ENCODE results near the gene ARHGAP42.
"Not testable (repeated sequence)": the region's sequence is repeated elsewhere in the genome, so short reads cannot be mapped to it uniquely, and the experiment has no call there.

The ARHGAP42 gene

GRCh38 chr11:100869328-100869727 is 182.2 kb downstream of the ARHGAP42 start:
- DNase-seq (ENCODE audit: low read depth in 2 of 2): no peak

- no peak for DNase-seq (ENCODE audit: low read depth in 2 of 2)
These were observed 183.1 kb downstream of the ARHGAP42 start for GRCh38 chr11:100870138-100870537.

- no peak for DNase-seq (ENCODE audit: low read depth in 2 of 2)
These were observed 186.1 kb downstream of the ARHGAP42 start for GRCh38 chr11:100872951-100873740.

- DNase-seq (ENCODE audit: low read depth in 2 of 2): no peak
These were observed 187.1 kb downstream of the ARHGAP42 start for GRCh38 chr11:100874203-100874602.

- DNase-seq (ENCODE audit: low read depth in 2 of 2): no peak
These were observed 188.4 kb downstream of the ARHGAP42 start for GRCh38 chr11:100875521-100875869.

- peak; percentile 99 for DNase-seq (ENCODE audit: low read depth in 2 of 2)
These were observed 189.9 kb downstream of the ARHGAP42 start for GRCh38 chr11:100876815-100877520.

GRCh38 chr11:100878474-100878873 is 191.4 kb downstream of the ARHGAP42 start:
- DNase-seq (ENCODE audit: low read depth in 2 of 2): peak; percentile 92

GRCh38 chr11:100882957-100883356 is 195.9 kb downstream of the ARHGAP42 start:
- DNase-seq (ENCODE audit: low read depth in 2 of 2): no peak

- DNase-seq (ENCODE audit: low read depth in 2 of 2): peak in 1 of 2 experiments; percentile 20
These were observed 196.7 kb downstream of the ARHGAP42 start for GRCh38 chr11:100883830-100884229.

- DNase-seq (ENCODE audit: low read depth in 2 of 2): no peak
These were observed 200.6 kb downstream of the ARHGAP42 start for GRCh38 chr11:100887659-100888058.

GRCh38 chr11:100888836-100889235 is 201.7 kb downstream of the ARHGAP42 start:
- DNase-seq (ENCODE audit: low read depth in 2 of 2): peak; percentile 54 to 67

GRCh38 chr11:100889758-100890157 is 202.7 kb downstream of the ARHGAP42 start:
- DNase-seq (ENCODE audit: low read depth in 2 of 2): no peak

GRCh38 chr11:100890789-100891188 is 203.7 kb downstream of the ARHGAP42 start:
- peak; percentile 98 to 99 for DNase-seq (ENCODE audit: low read depth in 2 of 2)

GRCh38 chr11:100892886-100893285 is 205.8 kb downstream of the ARHGAP42 start:
- DNase-seq (ENCODE audit: low read depth in 2 of 2): no peak

GRCh38 chr11:100895449-100895848 is 208.4 kb downstream of the ARHGAP42 start:
- no peak for DNase-seq (ENCODE audit: low read depth in 2 of 2)

- DNase-seq (ENCODE audit: low read depth in 2 of 2): not testable (repeated sequence)
These were observed 208.9 kb downstream of the ARHGAP42 start for GRCh38 chr11:100895976-100896375.

- not testable (repeated sequence) for DNase-seq (ENCODE audit: low read depth in 2 of 2)
These were observed 214.4 kb downstream of the ARHGAP42 start for GRCh38 chr11:100901471-100901870.

- no peak for DNase-seq (ENCODE audit: low read depth in 2 of 2)
These were observed 215.5 kb downstream of the ARHGAP42 start for GRCh38 chr11:100902454-100903141.

- no peak for DNase-seq (ENCODE audit: low read depth in 2 of 2)
These were observed 216.2 kb downstream of the ARHGAP42 start for GRCh38 chr11:100903284-100903683.

- DNase-seq (ENCODE audit: low read depth in 2 of 2): no peak
These were observed 218.6 kb downstream of the ARHGAP42 start for GRCh38 chr11:100905684-100906083.

GRCh38 chr11:100908746-100909145 is 221.7 kb downstream of the ARHGAP42 start:
- peak; percentile 64 to 69 for DNase-seq (ENCODE audit: low read depth in 2 of 2)

- no peak for DNase-seq (ENCODE audit: low read depth in 2 of 2)
These were observed 223.7 kb downstream of the ARHGAP42 start for GRCh38 chr11:100910808-100911207.
